ENCODE measurements around the gene PLEK2.
A peak's percentile ranks its signal among the peaks of the same experiment; 100 is the strongest.
"Not testable (repeated sequence)": the region's sequence is repeated elsewhere in the genome, so short reads cannot be mapped to it uniquely, and the experiment has no call there.

PLEK2 gene

GRCh38 chr14:67370830-67371229 lies 41.1 kb downstream of the PLEK2 start:
- DNase-seq (ENCODE audit: extremely low spot score, insufficient read length, low read depth) (no peak), FAIRE-seq (no peak)

- DNase-seq (ENCODE audit: extremely low spot score, insufficient read length, low read depth) = no peak
Measured at GRCh38 chr14:67365476-67365875, 46.5 kb downstream of the PLEK2 start.

GRCh38 chr14:67360470-67361206 lies 51.3 kb downstream of the PLEK2 start:
- DNase-seq (ENCODE audit: extremely low spot score, insufficient read length, low read depth) (no peak), FAIRE-seq (peak; percentile 42)

More at GRCh38 chr14:67365476-67365875, 46.5 kb downstream of the PLEK2 start:
- no peak for FAIRE-seq

GRCh38 chr14:67359775-67360469 lies 52.0 kb downstream of the PLEK2 start, which contains the start of the genes ATP6V1D and EIF2S1:
Gene ATP6V1D (minus strand): TSS chr14:67359804. CDS start chr14:67359698, 106 bp downstream.
Gene EIF2S1 (plus strand): TSS chr14:67360328. CDS start chr14:67364768, 4,440 bp downstream.
- peak; percentile 97 for DNase-seq (ENCODE audit: extremely low spot score, insufficient read length, low read depth)
- peak; percentile 99 for FAIRE-seq

- no peak for FAIRE-seq
- no peak for DNase-seq (ENCODE audit: extremely low spot score, insufficient read length, low read depth)
Measured at GRCh38 chr14:67358924-67359774, 52.8 kb downstream of the PLEK2 start.

- FAIRE-seq (no peak), DNase-seq (ENCODE audit: extremely low spot score, insufficient read length, low read depth) (no peak)
Measured at GRCh38 chr14:67357969-67358354, 54.0 kb downstream of the PLEK2 start.

GRCh38 chr14:67357186-67357968 lies 54.6 kb downstream of the PLEK2 start:
- no peak for FAIRE-seq
- no peak for DNase-seq (ENCODE audit: extremely low spot score, insufficient read length, low read depth)

GRCh38 chr14:67352055-67352454 lies 59.9 kb downstream of the PLEK2 start:
- DNase-seq (ENCODE audit: extremely low spot score, insufficient read length, low read depth) = no peak
- no peak for FAIRE-seq

GRCh38 chr14:67345583-67345982 lies 66.4 kb downstream of the PLEK2 start:
- DNase-seq (ENCODE audit: extremely low spot score, insufficient read length, low read depth) (no peak), FAIRE-seq (no peak)

GRCh38 chr14:67343601-67344230 lies 68.2 kb downstream of the PLEK2 start:
- FAIRE-seq (no peak), DNase-seq (ENCODE audit: extremely low spot score, insufficient read length, low read depth) (no peak)

- DNase-seq (ENCODE audit: extremely low spot score, insufficient read length, low read depth); FAIRE-seq: not testable (repeated sequence)
Measured at GRCh38 chr14:67341231-67341630, 70.7 kb downstream of the PLEK2 start.
